Adipose tissue (tissue), 3 donors: ENCODE data around the gene FOXL2NB. TPM values are rescaled to one million over a fixed set of nuclear protein-coding genes. Genes with fewer than 3 reads are reported as not detected.
"Not testable (repeated sequence)": the region's sequence is repeated elsewhere in the genome, so short reads cannot be mapped to it uniquely, and the experiment has no call there.

Experiments
- H3K27ac ChIP-seq: one replicate; pipeline ENCODE4 v1.5.1; 2013; ENCODE audit warnings: low read depth, low read length
- WGBS, 3 donors: extraction: QIAGEN DNeasy Blood & Tissue Kit; methylation state at CpG; one replicate each; pipeline ENCODE4 v1.1.7; 2013; 5-methylcytosine and 5-hydroxymethylcytosine counted together
- polyA plus RNA-seq, 3 donors: library from polyadenylated mRNA; stranded (reverse); fragments of 200-250 nt; gene quantifications; one replicate each; pipeline ENCODE4 v1.2.3, GENCODE V29; 2013
- donor health status: healthy with polysubstance abuse.
- donor health status: Bipolar disorder and iron deficiency.
- donor health status: healthy.

The FOXL2NB gene
- polyA plus RNA-seq, 3 donors, result 0.02 TPM; not detected in 2

- WGBS, 3 donors, result 89 to 94% (median 91%) methylated on average over 6 of the region's 6 CpGs
These were observed 24.6 kb upstream of the FOXL2NB start for GRCh38 chr3:138922400-138922799.

GRCh38 chr3:138923531-138923994, 23.5 kb upstream of the FOXL2NB start:
- no peak overlapping the region for H3K27ac ChIP-seq
- 17 to 29% (median 26%) methylated on average over 6 of the region's 6 CpGs for WGBS, 3 donors

More at GRCh38 chr3:138922400-138922799, 24.6 kb upstream of the FOXL2NB start:
- not testable (repeated sequence) for H3K27ac ChIP-seq

- no peak overlapping the region for H3K27ac ChIP-seq
- WGBS, 3 donors, result 92 to 95% (median 95%) methylated on average over 42 of the region's 42 CpGs
These were observed 18.2 kb upstream of the FOXL2NB start for GRCh38 chr3:138928727-138929372.

GRCh38 chr3:138933068-138933668, 13.8 kb upstream of the FOXL2NB start:
- WGBS, 3 donors, result 80 to 83% (median 82%) methylated on average over 4 of the region's 4 CpGs
- H3K27ac ChIP-seq, result no peak overlapping the region

GRCh38 chr3:138933981-138934691, 12.9 kb upstream of the FOXL2NB start:
- H3K27ac ChIP-seq, result no peak overlapping the region
- WGBS, 3 donors, result 61 to 81% (median 73%) methylated on average over 3 of the region's 3 CpGs

- H3K27ac ChIP-seq, result no peak overlapping the region
- 72 to 84% (median 78%) methylated on average over 7 of the region's 7 CpGs for WGBS, 3 donors
These were observed 11.5 kb upstream of the FOXL2NB start for GRCh38 chr3:138935505-138935862.

GRCh38 chr3:138935863-138936740, 10.9 kb upstream of the FOXL2NB start:
- 4 to 8% (median 6%) methylated on average over 57 to 58 of the region's 58 CpGs for WGBS, 3 donors
- H3K27ac ChIP-seq, result no peak overlapping the region

GRCh38 chr3:138936741-138937689, 10.0 kb upstream of the FOXL2NB start:
- 7 to 12% (median 9%) methylated on average over 45 of the region's 45 CpGs for WGBS, 3 donors
- H3K27ac ChIP-seq, result no peak overlapping the region

GRCh38 chr3:138937690-138938055, 9.3 kb upstream of the FOXL2NB start:
- WGBS, 3 donors, result 3 to 4% (median 3%) methylated on average over 27 to 29 of the region's 29 CpGs
- H3K27ac ChIP-seq, result no peak overlapping the region

GRCh38 chr3:138938056-138938876, 8.8 kb upstream of the FOXL2NB start:
- H3K27ac ChIP-seq, result no peak overlapping the region
- 3 to 5% (median 5%) methylated on average over 48 of the region's 48 CpGs for WGBS, 3 donors

GRCh38 chr3:138938877-138939560, 8.0 kb upstream of the FOXL2NB start:
- H3K27ac ChIP-seq, result no peak overlapping the region
- 6 to 7% (median 7%) methylated on average over 32 of the region's 32 CpGs for WGBS, 3 donors

GRCh38 chr3:138939561-138940241, 7.3 kb upstream of the FOXL2NB start:
- WGBS, 3 donors, result 5 to 8% (median 6%) methylated on average over 51 to 52 of the region's 52 CpGs
- no peak overlapping the region for H3K27ac ChIP-seq

- 62 to 76% (median 66%) methylated on average over 6 of the region's 6 CpGs for WGBS, 3 donors
- H3K27ac ChIP-seq, result no peak overlapping the region
These were observed 6.6 kb upstream of the FOXL2NB start for GRCh38 chr3:138940446-138940845.

GRCh38 chr3:138941259-138941885, 5.6 kb upstream of the FOXL2NB start:
- WGBS, 3 donors, result 47 to 58% (median 57%) methylated on average over 7 of the region's 7 CpGs
- no peak overlapping the region for H3K27ac ChIP-seq

GRCh38 chr3:138942271-138942670, 4.7 kb upstream of the FOXL2NB start:
- WGBS, 3 donors, result 75 to 82% (median 77%) methylated on average over 4 of the region's 4 CpGs

More at GRCh38 chr3:138942271-138942670, 4.7 kb upstream of the FOXL2NB start:
- H3K27ac ChIP-seq, result no peak overlapping the region
